ENCODE data around the gene TMTC1.

TMTC1 gene

GRCh38 chr12:29769162-29769858 lies 14.4 kb downstream of the TMTC1 start:
- TF ChIP-seq TAF1 (IDR thresholded peaks at IDR 0.05; ENCODE audit: borderline replicate concordance, insufficient read depth, low read length): no peak
- TF ChIP-seq POLR2AphosphoS5 (IDR thresholded peaks at IDR 0.05; ENCODE audit: low read depth, low read length): no peak
- TF ChIP-seq FOXP2 (optimal IDR thresholded peaks at IDR 0.05; ENCODE audit: borderline replicate concordance, extremely low read depth, extremely low read length, insufficient read depth): no peak
- no peak for TF ChIP-seq SIN3A (IDR thresholded peaks at IDR 0.05; ENCODE audit: borderline replicate concordance, insufficient read depth, low read length)
- no peak for TF ChIP-seq REST (IDR thresholded peaks at IDR 0.05; ENCODE audit: insufficient read depth in 1 of 2, low read depth in 2 of 2, low read length in 2 of 2)

GRCh38 chr12:29768372-29768771 lies 15.4 kb downstream of the TMTC1 start:
- no peak for TF ChIP-seq POLR2AphosphoS5 (IDR thresholded peaks at IDR 0.05; ENCODE audit: low read depth, low read length)
- no peak for TF ChIP-seq FOXP2 (optimal IDR thresholded peaks at IDR 0.05; ENCODE audit: borderline replicate concordance, extremely low read depth, extremely low read length, insufficient read depth)

GRCh38 chr12:29763301-29763683 lies 20.4 kb downstream of the TMTC1 start:
- TF ChIP-seq SIN3A (IDR thresholded peaks at IDR 0.05; ENCODE audit: borderline replicate concordance, insufficient read depth, low read length): no peak
- TF ChIP-seq TAF1 (IDR thresholded peaks at IDR 0.05; ENCODE audit: borderline replicate concordance, insufficient read depth, low read length): no peak
- no peak for TF ChIP-seq REST (IDR thresholded peaks at IDR 0.05; ENCODE audit: insufficient read depth in 1 of 2, low read depth in 2 of 2, low read length in 2 of 2)
- TF ChIP-seq FOXP2 (optimal IDR thresholded peaks at IDR 0.05; ENCODE audit: borderline replicate concordance, extremely low read depth, extremely low read length, insufficient read depth): no peak
- no peak for TF ChIP-seq POLR2AphosphoS5 (IDR thresholded peaks at IDR 0.05; ENCODE audit: low read depth, low read length)

GRCh38 chr12:29762637-29763300 lies 21.0 kb downstream of the TMTC1 start:
- TF ChIP-seq POLR2AphosphoS5 (IDR thresholded peaks at IDR 0.05; ENCODE audit: low read depth, low read length): no peak
- no peak for TF ChIP-seq REST (IDR thresholded peaks at IDR 0.05; ENCODE audit: insufficient read depth in 1 of 2, low read depth in 2 of 2, low read length in 2 of 2)
- TF ChIP-seq FOXP2 (optimal IDR thresholded peaks at IDR 0.05; ENCODE audit: borderline replicate concordance, extremely low read depth, extremely low read length, insufficient read depth): no peak
- TF ChIP-seq SIN3A (IDR thresholded peaks at IDR 0.05; ENCODE audit: borderline replicate concordance, insufficient read depth, low read length): no peak
- TF ChIP-seq TAF1 (IDR thresholded peaks at IDR 0.05; ENCODE audit: borderline replicate concordance, insufficient read depth, low read length): no peak

- TF ChIP-seq POLR2AphosphoS5 (IDR thresholded peaks at IDR 0.05; ENCODE audit: low read depth, low read length): no peak
- TF ChIP-seq FOXP2 (optimal IDR thresholded peaks at IDR 0.05; ENCODE audit: borderline replicate concordance, extremely low read depth, extremely low read length, insufficient read depth): no peak
- TF ChIP-seq REST (IDR thresholded peaks at IDR 0.05; ENCODE audit: insufficient read depth in 1 of 2, low read depth in 2 of 2, low read length in 2 of 2): no peak
- TF ChIP-seq TAF1 (IDR thresholded peaks at IDR 0.05; ENCODE audit: borderline replicate concordance, insufficient read depth, low read length): no peak
- TF ChIP-seq SIN3A (IDR thresholded peaks at IDR 0.05; ENCODE audit: borderline replicate concordance, insufficient read depth, low read length): no peak
Observed at GRCh38 chr12:29759950-29760349, 23.8 kb downstream of the TMTC1 start.
